ENCODE results near the gene ACO1.

The ACO1 gene

GRCh38 chr9:32378993-32379729, 5.3 kb upstream of the ACO1 start:
- Histone ChIP-seq H3K4me1 (no peaks in the 10 kb centered on the region), H3K27me3 (peaks cover 45% of the 10 kb centered on the region), H3K4me3 (ENCODE audit: low read depth, low read length) (no peak overlapping the region), H3K36me3 (no peaks in the 10 kb centered on the region), H3K9me3 (no peaks in the 10 kb centered on the region)
- TF ChIP-seq CTCF (IDR thresholded peaks at IDR 0.05; ENCODE audit: low read depth, low read length): peak; percentile 92
- peak; percentile 59 for DNase-seq

GRCh38 chr9:32380944-32381343, 3.5 kb upstream of the ACO1 start:
- no peak for DNase-seq
- Histone ChIP-seq H3K9me3 (no peaks in the 10 kb centered on the region), H3K27me3 (peaks cover 45% of the 10 kb centered on the region), H3K4me3 (ENCODE audit: low read depth, low read length) (no peak overlapping the region), H3K36me3 (no peaks in the 10 kb centered on the region), H3K4me1 (no peaks in the 10 kb centered on the region)
- TF ChIP-seq CTCF (IDR thresholded peaks at IDR 0.05; ENCODE audit: low read depth, low read length): no peak

GRCh38 chr9:32382565-32383320, 1.7 kb upstream of the ACO1 start:
- DNase-seq: no peak
- no peaks in the 10 kb centered on the region for H3K4me1 ChIP-seq
- H3K4me3 ChIP-seq (ENCODE audit: low read depth, low read length): no peak overlapping the region
- peaks cover 45% of the 10 kb centered on the region for H3K27me3 ChIP-seq
- H3K36me3 ChIP-seq: no peaks in the 10 kb centered on the region
- H3K9me3 ChIP-seq: no peaks in the 10 kb centered on the region
- TF ChIP-seq CTCF (IDR thresholded peaks at IDR 0.05; ENCODE audit: low read depth, low read length): no peak

GRCh38 chr9:32384002-32384363, 460 bp upstream of the ACO1 start:
- TF ChIP-seq CTCF (IDR thresholded peaks at IDR 0.05; ENCODE audit: low read depth, low read length): no peak
- no peaks in the 10 kb centered on the region for H3K4me1 ChIP-seq
- H3K27me3 ChIP-seq: peaks cover 45% of the 10 kb centered on the region
- H3K36me3 ChIP-seq: no peaks in the 10 kb centered on the region
- H3K9me3 ChIP-seq: no peaks in the 10 kb centered on the region
- peak overlapping the region; percentile 84 for H3K4me3 ChIP-seq (ENCODE audit: low read depth, low read length)
- DNase-seq: no peak

- H3K4me3 ChIP-seq (ENCODE audit: low read depth, low read length): peak overlapping the region; percentile 84
Measured at GRCh38 chr9:32385152-32385884, 875 bp downstream of the ACO1 start.

More at GRCh38 chr9:32385152-32385884, 875 bp downstream of the ACO1 start:
- H3K27me3 ChIP-seq: peaks cover 35% of the 10 kb centered on the region
- no peak for TF ChIP-seq CTCF (IDR thresholded peaks at IDR 0.05; ENCODE audit: low read depth, low read length)
- H3K36me3 ChIP-seq: no peaks in the 10 kb centered on the region
- no peaks in the 10 kb centered on the region for H3K4me1 ChIP-seq
- H3K9me3 ChIP-seq: no peaks in the 10 kb centered on the region
- no peak for DNase-seq
